ENCODE results near the gene MCTP1. TPM values are rescaled to one million over a fixed set of nuclear protein-coding genes. Genes with fewer than 3 reads are reported as not detected.

The MCTP1 gene
- polyA plus RNA-seq, 1 donor from 2014 or later: 1.9 TPM

DNA sequence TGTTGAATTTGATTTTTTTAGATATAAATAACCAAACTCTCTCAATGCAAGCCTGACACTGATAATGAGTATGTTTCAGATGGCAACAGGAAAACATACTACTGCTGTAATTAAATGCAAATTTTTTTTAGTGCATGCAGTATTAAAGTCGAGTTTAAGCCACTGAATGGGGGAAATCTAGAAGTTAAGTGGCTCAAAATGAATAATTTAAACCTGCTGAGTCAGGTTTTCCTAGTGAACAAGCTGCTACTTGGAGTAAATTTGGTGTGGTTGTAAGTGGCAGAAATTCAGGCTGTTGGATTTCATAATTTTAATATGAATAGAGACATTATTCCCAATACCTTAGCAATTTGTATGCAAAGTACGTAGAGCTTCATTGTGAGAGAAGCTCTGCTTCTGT lies 544.6 kb downstream of the MCTP1 start:
- no peaks in the 10 kb centered on the region for H3K27me3 ChIP-seq (ENCODE audit: insufficient read depth, low read depth, low read length)
- TF ChIP-seq MXI1 (conservative IDR thresholded peaks at IDR 0.05; ENCODE audit: poor library complexity, severe bottlenecking): no peak
- no peak for TF ChIP-seq RAD21 (conservative IDR thresholded peaks at IDR 0.05)
- TF ChIP-seq REST (IDR thresholded peaks at IDR 0.05; ENCODE audit: borderline replicate concordance): no peak
- TF ChIP-seq TAF1 (IDR thresholded peaks at IDR 0.05; ENCODE audit: low read depth): no peak
- TF ChIP-seq POLR2AphosphoS5 (IDR thresholded peaks at IDR 0.05): no peak
- no peak for TF ChIP-seq SMC3 (conservative IDR thresholded peaks at IDR 0.05; ENCODE audit: poor library complexity)
- no peaks in the 10 kb centered on the region for H3K9me3 ChIP-seq (ENCODE audit: low read length)
- no peak overlapping the region for H3K4me2 ChIP-seq (ENCODE audit: low read length)
- no peaks in the 10 kb centered on the region for H4K20me1 ChIP-seq (ENCODE audit: insufficient read depth)
- no peak overlapping the region for H2AFZ ChIP-seq (ENCODE audit: low read depth, low read length)
- H3K27ac ChIP-seq (ENCODE audit: low read length): no peak overlapping the region
- no peak overlapping the region for H3K9ac ChIP-seq (ENCODE audit: low read length)
- no peaks in the 10 kb centered on the region for H3K79me2 ChIP-seq (replicated peaks; ENCODE audit: insufficient read depth, low read length)
- H3K36me3 ChIP-seq (ENCODE audit: insufficient read depth, low read length): no peaks in the 10 kb centered on the region
- H3K4me3 ChIP-seq (ENCODE audit: low read length): no peak overlapping the region
- H3K9me2 ChIP-seq (ENCODE audit: insufficient read depth, low read length): no peaks in the 10 kb centered on the region
- no peaks in the 10 kb centered on the region for H3F3A ChIP-seq (ENCODE audit: insufficient read depth, low read length, poor library complexity, severe bottlenecking)

DNA sequence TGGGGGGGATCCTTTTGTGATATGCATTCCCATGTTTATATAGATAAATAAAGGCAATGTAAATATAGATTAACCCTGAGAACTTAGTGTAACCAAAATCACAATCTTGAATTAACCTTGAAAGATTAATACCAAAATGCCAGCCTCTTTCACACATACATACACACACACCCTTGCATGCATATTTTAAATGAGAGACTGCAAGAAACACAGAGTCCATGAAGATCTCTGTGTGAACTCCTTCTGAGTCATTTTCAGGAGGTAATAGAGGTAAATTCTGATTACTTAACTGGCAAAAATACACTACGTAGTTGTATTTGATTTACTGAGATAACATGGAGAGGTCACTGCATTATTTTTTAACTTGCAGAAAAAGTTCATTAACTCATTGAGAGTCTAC lies 548.4 kb downstream of the MCTP1 start:
- Histone ChIP-seq H3K27ac (ENCODE audit: low read length) (no peak overlapping the region), H3K36me3 (ENCODE audit: insufficient read depth, low read length) (no peaks in the 10 kb centered on the region), H3F3A (ENCODE audit: insufficient read depth, low read length, poor library complexity, severe bottlenecking) (no peaks in the 10 kb centered on the region), H3K9me2 (ENCODE audit: insufficient read depth, low read length) (no peaks in the 10 kb centered on the region), H3K79me2 (replicated peaks; ENCODE audit: insufficient read depth, low read length) (no peaks in the 10 kb centered on the region), H2AFZ (ENCODE audit: low read depth, low read length) (no peak overlapping the region), H3K9me3 (ENCODE audit: low read length) (no peaks in the 10 kb centered on the region), H4K20me1 (ENCODE audit: insufficient read depth) (no peaks in the 10 kb centered on the region), H3K4me2 (ENCODE audit: low read length) (no peak overlapping the region), H3K27me3 (ENCODE audit: insufficient read depth, low read depth, low read length) (no peaks in the 10 kb centered on the region), H3K4me3 (ENCODE audit: low read length) (no peak overlapping the region), H3K9ac (ENCODE audit: low read length) (no peak overlapping the region)
- no peak for TF ChIP-seq EP300 (conservative IDR thresholded peaks at IDR 0.05; ENCODE audit: poor library complexity, severe bottlenecking)

DNA sequence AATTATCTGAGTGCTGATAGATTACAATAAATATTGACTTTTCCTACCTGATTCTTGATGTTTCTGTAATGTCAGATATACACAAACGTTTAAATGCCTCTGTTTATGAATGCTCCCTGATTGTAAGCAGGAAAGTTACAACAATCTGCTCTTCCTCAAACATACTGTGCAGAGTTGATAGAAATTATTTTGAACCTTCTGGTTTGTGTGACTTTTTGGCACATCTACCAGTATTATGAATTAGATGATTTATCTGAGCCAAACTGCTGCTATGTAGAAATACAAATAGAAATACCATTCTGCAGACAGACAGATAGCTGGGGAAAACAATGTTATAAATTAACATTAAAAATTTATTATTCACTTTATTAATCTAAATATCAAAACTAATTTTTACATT lies 553.4 kb downstream of the MCTP1 start:
- TF ChIP-seq TAF1 (IDR thresholded peaks at IDR 0.05; ENCODE audit: low read depth): no peak
- TF ChIP-seq EP300 (conservative IDR thresholded peaks at IDR 0.05; ENCODE audit: poor library complexity, severe bottlenecking): no peak
- no peak for TF ChIP-seq RAD21 (conservative IDR thresholded peaks at IDR 0.05)
- TF ChIP-seq, protein P1, sequence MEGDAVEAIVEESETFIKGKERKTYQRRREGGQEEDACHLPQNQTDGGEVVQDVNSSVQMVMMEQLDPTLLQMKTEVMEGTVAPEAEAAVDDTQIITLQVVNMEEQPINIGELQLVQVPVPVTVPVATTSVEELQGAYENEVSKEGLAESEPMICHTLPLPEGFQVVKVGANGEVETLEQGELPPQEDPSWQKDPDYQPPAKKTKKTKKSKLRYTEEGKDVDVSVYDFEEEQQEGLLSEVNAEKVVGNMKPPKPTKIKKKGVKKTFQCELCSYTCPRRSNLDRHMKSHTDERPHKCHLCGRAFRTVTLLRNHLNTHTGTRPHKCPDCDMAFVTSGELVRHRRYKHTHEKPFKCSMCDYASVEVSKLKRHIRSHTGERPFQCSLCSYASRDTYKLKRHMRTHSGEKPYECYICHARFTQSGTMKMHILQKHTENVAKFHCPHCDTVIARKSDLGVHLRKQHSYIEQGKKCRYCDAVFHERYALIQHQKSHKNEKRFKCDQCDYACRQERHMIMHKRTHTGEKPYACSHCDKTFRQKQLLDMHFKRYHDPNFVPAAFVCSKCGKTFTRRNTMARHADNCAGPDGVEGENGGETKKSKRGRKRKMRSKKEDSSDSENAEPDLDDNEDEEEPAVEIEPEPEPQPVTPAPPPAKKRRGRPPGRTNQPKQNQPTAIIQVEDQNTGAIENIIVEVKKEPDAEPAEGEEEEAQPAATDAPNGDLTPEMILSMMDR (IDR thresholded peaks at IDR 0.05; ENCODE audit: poor library complexity, severe bottlenecking): no peak
- TF ChIP-seq REST (IDR thresholded peaks at IDR 0.05; ENCODE audit: borderline replicate concordance): no peak
- no peak for TF ChIP-seq POLR2AphosphoS5 (IDR thresholded peaks at IDR 0.05)
- no peak for TF ChIP-seq SMC3 (conservative IDR thresholded peaks at IDR 0.05; ENCODE audit: poor library complexity)
- TF ChIP-seq EZH2 (IDR thresholded peaks at IDR 0.05; ENCODE audit: borderline replicate concordance, insufficient read depth, low read length, poor library complexity, severe bottlenecking): no peak
- no peak for TF ChIP-seq MXI1 (conservative IDR thresholded peaks at IDR 0.05; ENCODE audit: poor library complexity, severe bottlenecking)
- Histone ChIP-seq H3K9me2 (ENCODE audit: insufficient read depth, low read length) (no peaks in the 10 kb centered on the region), H3K9ac (ENCODE audit: low read length) (no peak overlapping the region), H3F3A (ENCODE audit: insufficient read depth, low read length, poor library complexity, severe bottlenecking) (no peaks in the 10 kb centered on the region), H3K36me3 (ENCODE audit: insufficient read depth, low read length) (no peaks in the 10 kb centered on the region), H2AFZ (ENCODE audit: low read depth, low read length) (no peak overlapping the region), H3K4me2 (ENCODE audit: low read length) (no peak overlapping the region), H3K4me3 (ENCODE audit: low read length) (no peak overlapping the region), H4K20me1 (ENCODE audit: insufficient read depth) (no peaks in the 10 kb centered on the region), H3K9me3 (ENCODE audit: low read length) (no peaks in the 10 kb centered on the region), H3K79me2 (replicated peaks; ENCODE audit: insufficient read depth, low read length) (no peaks in the 10 kb centered on the region), H3K27me3 (ENCODE audit: insufficient read depth, low read depth, low read length) (no peaks in the 10 kb centered on the region), H3K27ac (ENCODE audit: low read length) (no peak overlapping the region)

Data from neural cell (in vitro differentiated cells).